NCI-H1048 (cell line): ENCODE measurements around the gene PRM2.

Source experiments
- DNase-seq: peaks from one replicate; lab custom pipeline; 2025; lab: John Stamatoyannopoulos, UW

Gene PRM2

DNA sequence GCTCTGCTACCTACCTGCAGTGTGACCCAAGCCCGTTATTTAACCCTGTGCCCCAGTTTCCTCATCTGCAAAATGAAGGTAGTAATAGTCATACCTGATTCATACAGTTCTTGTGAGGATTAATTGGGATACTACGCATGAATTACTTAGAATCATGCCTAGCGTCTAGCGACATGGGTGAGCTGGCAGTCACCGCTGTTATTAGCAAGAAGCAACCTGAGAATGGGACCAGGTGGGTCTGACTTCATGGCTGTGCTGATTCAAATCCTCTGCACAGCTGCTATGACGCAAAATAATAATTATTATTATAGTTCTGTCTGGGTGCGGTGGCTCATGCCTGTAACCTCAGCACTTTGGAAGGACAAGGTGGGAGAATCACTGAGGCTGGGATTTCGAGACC lies 28.1 kb downstream of the PRM2 start:
- DNase-seq = no peak

DNA sequence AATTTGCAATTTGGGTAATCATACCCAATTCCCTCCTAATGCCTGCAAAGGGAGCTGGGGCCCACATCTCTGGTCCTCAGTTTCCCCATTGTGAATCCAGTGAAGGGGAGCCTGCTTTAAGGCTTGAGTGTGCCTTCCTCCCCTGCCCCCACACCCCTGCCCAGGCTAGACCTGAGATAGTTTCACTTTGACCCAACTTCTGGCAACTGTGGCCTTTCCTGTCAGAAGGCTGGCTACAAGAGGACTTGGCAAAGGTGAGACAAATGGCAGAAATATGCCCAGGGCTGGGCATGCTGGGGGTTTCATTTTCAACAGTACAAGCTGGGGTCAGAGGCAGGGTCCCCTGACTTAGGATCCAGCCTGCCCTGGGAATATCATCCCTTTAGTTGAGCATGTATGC lies 30.3 kb downstream of the PRM2 start:
- no peak for DNase-seq

DNA sequence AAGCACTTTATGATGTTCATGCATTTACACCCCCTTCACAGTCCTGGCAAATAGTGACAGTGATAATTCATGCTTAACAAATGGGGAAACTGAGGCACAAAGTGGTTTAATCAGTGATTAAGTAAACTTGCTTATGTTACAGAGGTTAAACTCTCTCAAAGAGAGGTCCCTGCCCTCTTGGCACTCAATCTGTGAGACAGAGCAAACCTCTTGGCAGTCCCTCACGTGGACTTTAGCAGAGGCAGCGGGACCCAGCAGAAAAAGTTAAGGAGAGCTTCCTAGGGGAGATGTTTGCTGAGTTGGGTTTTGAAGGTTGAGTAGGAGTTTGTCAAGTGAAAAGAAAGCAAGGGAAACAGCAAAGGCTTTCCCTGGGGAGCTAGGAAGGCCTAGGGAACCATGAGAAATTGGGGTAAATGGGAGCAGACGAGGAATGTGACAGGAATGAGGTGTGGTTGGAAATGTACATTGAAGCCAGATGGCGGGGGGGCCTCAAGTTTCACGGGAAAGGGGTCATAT lies 31.0 kb downstream of the PRM2 start:
- no peak for DNase-seq

DNA sequence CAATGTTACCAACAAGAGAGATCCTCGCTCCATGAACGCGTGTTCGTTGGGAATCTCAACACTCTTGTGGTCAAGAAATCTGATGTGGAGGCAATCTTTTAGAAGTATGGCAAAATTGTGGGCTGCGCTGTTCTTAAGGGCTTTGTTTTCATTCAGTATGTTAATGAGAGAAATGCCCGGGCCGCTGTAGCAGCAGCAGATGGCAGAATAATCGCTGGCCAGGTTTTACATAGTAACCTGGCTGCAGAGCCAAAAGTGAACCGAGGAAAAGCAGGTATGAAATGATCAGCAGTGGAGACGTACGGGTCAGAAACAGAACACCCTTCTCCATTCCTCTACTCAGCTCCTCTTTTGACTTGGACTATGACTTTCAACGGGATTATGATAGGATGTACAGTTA lies 33.6 kb downstream of the PRM2 start:
- DNase-seq = no peak

DNA sequence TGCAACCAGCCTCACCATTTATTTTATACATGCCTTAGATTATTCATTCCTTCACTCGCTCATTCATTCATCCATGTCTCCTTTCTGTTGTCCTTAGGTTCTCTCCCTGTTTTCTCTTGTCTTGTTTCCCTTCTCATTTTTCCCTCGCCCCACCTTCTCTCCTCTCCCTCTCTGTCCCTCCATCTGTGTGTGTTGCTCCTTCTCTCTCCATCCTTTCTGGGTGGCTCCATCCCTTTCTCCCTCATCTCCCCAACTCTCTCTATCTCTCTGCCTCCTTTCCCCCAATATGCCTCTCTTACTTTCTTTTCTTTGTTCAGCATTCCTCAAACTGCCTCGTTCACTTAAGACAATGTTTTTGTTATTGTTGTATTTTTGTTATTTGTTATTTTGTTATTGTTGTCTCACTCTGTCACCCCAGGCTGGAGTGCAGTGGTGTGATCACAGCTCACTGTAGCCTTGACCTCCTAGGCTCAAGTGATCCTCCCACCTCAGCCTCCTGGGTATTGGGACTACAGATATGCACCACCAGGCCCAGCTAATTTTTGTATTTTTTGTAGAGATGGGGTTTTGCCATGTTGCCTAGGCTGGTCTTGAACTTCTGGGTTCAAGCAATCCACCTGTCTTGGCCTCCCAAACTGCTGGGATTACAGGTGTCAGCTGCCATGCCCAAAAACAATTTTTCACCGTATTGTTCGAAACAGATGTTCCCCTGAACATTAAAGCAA lies 34.6 kb downstream of the PRM2 start:
- no peak for DNase-seq

DNA sequence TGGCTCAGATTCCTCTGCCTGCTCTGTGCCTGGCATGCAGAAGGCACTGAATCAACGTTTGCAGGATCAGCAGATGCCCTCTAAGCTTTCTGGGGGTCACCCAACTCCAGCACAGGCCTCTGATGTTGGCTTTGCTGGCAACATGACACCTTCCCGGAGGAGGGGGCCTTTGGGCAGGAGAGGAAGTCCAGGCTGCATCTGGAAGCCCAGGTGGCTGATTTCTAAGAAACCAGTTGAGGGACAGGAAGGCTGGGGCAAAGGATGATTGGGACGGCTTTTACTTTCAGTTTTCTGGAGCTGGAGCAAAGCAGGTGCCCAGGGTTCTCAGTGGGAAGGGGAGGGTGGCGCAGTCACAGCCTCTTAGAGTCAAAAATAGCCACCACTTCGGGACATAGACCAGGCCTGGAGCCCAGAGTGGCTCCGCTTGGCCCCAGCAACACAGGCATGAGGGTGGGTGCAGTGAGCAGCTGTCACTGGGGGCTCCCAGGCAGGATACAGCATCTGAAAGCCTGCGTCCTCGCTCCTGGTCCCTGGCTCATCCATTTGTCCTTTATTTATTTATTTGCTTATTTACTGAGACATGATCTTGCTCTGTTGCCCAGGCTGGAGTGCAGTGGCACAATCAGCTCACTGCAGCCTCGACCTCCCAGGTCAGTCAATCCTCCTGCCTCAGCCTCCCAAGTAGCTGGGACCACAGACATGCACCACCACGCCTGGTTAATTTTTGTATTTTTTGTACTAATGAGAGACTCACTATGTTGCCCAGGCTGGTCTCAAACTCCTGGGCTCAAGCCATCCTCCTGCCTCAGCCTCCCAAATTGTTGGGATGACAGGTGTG lies 35.4 kb downstream of the PRM2 start:
- no peak for DNase-seq

DNA sequence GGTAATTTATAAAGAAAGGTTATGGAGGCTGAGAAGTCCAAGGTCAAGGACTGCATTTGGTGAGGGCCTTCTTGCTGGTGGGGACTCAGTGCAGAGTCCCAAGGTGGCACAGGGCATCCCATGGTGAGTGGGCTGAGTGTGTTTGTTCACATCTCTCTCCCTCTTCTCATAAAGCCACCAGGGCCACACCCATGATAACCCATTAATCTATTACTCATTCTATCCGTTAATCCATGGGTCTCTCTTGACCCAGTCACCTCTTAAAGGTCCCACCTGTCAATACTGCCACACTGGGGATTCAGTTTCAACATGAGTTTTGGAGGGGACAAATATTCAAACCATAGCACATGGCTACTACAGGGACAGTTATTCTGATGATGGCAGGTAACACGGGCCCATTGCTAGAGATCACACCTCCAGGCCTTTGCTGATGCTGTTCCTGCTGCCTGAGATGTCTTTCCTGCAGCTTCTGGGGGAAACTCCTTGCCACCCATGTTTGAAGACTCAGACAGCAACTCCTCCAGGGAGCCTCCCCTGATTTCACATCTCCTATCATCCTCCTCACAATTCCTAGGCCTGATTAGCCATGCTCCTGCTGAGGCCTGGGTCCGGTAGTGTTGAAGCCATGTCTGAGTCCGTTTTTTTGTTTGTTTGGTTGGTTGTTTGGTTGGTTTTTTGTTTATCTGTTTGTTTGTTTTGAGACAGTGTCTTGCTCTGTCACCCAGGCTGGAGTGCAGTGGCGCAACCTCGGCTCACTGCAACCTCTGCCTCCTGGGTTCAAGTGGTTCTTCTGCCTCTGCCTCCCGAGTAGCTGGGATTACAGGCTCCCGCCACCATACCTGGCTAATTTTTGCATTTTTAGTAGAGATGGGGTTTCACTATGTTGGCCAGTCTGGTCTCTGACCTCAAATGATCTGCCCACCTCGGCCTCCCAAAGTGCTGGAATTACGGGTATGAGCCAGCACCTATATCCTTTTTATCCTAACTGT lies 36.3 kb downstream of the PRM2 start:
- DNase-seq = no peak

DNA sequence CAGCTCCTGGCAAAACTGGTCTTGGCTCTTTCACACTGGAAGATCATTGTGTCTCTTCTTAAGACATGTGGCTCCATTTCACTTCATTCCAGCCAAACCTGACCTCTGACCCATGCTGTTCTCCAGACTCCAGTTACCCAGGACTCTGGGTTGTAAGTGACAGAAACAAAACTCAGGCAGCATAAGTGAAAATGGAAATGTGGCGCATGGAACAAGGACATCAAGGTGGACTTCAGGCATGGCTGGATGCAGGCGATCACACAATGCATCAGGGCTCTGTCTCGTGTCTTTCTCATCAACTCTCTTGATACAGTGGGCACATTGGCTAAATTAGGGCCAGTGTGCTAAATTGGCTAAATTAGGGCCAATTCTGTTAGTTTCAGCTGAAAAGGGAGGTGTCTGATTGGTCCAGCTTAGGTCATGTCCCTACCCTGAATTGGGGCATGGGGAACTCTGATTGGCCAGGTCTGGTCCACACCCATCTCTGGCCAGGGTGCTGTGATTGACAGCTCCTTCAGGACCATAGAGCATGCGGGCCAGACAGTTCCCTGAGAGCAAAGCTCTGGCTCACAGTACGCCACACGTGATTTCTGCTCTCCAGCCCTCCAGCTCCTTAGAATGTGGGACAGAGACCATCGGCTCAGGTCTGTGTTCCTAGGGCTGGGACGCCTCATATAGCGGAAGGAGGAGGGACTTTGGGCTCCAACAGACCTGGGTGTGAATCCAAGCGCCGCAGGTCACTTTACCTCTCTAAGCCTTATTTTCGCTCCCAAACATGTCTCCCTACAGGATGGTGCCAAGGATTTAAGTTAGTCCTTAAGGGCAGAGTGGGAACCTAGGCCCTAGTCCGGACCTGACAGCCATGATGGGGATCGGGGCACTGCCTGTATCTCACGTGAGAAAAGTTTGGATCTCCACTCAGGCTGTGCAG lies 37.7 kb downstream of the PRM2 start:
- no peak for DNase-seq

DNA sequence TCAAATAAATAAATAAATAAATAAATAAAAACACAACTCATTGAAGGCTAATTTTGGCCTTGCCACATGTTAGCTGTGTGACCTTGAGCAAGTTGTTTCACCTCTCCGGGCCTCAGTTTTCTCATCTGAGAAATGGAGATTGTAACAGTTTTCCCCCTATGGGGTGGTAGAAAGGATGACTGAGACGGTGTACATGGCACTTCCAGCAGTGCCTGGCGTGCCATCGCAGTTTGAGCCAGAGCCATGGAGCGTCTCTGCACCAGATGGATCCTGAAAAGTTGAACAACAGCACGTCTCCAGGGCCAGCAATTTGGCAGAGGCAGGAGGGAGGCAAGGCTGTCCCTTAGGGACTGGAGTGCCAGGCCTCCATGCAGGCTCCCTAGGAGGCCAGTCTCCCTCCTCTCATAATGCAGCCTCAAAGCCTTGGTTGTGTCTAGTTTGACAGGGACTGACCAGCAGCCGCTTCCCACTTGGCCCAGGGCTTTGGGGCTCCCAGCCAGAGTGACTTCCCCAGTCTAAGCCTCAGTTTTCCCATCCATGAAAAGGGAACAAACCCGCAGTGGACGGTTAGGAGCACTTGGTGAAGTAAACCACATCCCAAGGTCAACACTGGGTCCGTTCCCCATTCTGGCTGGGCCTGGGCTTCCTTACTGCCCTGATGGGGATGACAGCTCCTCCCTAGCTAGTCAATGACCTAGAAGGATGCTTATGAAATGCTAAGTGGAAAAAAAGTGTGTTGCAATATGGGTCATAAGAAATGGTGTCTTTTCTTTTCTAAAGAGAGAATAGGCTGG lies 39.6 kb downstream of the PRM2 start:
- DNase-seq = no peak

DNA sequence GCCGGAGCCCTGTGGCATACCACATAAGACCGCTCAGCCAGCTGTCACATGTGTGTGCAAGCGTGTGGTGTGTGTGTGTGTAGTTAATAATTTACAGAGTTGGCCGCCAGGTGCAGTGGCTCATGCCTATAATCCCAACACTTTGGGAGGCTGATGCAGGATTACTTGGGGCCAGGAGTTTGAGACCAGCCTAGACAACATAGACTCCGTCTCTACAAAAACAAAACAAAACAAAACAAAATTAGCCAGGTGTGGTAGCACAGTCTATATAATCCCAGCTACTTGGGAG lies 40.6 kb downstream of the PRM2 start:
- DNase-seq = no peak

DNA sequence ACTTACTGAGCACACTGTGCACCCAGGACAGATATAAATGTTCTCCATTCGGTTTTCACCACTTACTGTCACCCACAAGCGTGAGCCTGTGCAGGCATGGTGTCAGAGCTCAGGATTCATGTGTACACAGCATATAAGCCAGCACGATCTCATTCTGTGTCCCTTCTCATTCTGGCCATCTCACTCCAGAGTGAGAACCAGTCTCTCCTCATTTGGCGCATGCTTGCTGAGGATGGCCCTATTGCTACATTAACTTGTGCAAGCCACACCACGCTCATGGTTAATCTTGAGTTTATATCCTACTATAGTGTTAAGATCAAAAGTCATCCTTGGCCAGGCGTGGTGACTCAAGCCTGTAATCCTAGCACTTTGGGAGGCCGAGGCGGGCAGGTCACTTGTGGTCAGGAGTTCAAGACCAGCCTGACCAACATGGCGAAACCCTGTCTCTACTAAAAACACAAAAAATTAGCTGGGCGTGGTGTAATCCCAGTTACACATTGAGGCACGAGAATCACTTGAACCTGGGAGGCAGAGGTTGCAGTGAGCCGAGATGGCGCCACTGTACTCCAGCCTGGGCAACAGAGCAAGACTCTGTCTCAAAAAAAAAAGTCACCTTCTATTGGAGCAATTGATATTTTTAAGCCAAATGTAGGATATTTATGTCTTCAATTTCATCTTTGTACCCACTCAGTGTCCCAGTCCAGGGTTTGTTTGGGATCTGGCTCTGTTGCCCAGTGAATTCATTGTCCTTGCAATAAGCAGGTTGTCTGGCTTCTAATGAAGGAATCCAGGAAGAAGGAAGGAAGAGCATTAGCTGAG lies 41.2 kb downstream of the PRM2 start:
- DNase-seq = no peak

DNA sequence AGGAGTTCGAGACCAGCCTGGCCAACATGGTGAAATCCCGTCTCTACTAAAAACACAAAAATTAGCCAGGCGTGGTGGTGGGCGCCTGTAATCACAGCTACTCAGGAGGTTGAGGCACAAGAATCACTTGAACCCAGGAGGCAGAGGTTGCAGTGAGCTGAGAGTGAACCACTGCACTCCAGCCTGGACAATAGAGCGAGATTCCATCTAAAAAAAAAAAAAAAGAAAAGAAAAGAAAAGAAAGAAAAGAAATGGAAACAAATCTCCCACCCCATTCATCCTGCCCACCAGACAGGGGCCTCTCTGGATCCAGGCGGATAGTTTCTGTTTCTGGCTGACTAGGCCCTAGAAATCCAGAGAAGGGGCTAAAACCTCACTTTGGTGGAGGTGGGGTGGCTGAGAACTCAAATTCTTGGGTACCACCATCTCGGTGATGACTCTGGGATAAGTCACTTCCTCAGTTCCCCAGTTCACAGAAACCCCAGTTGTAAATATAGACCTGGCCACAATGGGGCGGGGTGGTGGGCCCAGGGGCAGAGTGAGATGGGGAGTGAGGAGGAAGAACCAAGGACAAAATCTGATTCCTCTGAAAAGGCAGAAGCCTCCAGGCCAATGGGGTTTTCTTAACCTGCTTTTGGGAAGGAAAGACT lies 42.4 kb downstream of the PRM2 start:
- no peak for DNase-seq

DNA sequence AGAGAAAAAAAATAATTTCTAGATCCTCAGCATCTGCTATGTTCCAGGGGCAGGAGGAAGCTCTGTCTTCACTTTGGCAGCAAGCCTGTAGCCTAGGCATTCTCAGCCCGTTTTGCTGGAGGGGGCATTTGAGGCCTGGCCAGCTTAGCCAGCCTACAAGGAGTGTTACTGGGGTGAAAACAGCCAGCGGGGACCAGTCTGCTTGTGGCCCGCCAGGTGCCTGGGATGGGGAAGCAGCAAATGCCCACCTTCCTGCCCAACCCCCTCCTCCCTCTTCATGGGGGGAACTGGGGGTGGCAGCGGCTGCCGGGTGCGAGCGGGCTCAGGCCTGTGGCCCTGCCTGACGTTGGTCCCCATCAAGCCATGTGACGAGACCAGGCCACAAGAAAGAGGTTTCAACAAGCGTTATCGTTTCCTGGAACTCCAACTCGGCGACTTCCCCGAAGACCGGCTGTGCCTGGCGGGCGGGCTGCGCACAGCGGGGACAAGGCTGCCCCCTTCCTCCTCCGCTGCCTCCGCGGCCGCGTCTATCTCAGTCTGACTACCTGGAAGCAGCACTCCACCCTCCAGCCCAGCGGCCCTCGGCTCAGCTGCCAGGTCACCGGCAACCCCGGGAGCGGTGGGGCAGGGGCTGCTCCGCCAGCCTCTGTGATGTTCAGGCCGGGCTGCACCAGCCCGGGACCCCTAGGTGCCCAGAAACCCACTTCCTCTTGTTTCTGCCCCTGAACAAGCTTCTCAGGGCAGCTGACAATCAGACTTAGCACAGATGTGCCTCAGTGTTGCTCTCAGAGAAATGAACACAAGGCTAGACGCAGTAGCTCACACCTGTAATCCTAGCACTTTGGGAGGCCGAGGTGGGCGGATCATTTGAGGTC lies 43.2 kb downstream of the PRM2 start:
- no peak for DNase-seq

DNA sequence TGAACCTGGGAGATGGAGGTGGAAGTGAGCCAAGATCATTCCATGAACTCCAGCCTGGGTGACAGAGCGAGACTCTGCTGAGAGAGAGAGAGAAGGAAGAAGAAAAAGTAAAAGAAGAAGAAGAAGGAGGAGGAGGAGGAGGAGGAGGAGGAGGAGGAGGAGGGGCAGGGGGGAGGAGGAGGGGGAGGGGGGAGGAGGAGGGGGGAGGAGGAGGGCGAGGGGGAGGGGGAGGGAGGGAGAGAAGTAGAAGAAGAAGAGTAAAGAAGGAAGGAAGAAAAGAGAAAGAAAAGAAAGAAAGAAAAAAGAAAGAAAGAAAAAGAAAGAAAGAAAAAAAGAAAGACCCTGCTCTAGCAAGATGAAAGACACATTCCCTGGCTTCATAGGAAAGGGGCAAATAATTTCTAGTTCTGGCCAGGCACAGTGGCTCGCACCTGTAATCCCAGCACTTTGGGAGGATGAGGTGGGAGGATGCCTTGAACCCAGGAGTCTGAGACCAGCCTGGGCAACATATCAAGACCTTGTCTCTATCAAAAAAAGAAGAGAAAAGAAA lies 43.9 kb downstream of the PRM2 start:
- no peak for DNase-seq

DNA sequence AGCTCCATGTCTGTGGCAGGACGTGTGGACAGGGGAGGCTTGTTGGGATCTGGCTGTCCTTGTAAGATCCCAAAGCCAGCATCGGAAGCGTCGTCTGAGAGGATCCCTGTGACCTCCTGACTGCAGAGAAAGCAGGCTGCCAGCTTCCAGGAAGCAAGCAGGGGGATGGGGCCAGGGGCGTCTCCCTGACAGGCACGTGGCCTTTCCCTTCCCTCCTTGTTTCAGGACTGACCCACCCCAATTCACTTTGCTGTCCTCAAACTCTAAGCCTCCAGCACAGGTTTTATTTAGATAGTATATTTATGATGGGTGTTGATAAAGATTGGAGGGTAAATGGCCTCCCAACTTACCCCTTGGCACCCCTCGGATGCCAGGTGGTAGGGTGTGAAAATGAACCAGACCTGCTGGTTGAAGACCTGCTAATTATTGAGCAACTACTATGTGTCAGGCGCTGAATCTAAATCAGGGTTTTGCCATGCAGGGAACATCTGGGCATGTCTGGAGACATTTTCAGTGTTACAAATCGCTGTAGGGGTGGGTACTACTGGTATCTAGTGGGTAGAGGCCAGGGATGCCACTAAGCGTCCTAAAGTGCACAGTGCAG lies 44.8 kb downstream of the PRM2 start:
- no peak for DNase-seq

DNA sequence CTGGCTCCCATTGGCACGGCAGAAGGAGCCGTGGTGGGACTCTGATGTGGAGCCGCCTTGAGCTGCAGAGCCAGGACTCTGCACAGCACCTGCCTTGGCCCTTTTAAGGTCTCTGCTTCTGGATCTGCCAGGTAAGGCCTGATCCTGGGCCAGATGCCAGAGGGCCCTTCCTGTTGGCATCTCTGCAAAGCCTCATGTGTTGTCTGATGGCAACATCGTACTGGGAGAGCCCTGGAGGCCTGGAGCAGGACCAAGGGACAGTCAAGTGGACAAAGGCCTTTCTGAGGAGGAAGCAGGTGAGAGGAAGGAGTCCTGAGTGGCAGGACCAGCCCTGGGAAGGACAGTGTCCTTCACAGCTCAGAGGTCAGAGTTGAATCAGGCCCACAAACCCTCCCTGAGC lies 46.4 kb downstream of the PRM2 start:
- no peak for DNase-seq

DNA sequence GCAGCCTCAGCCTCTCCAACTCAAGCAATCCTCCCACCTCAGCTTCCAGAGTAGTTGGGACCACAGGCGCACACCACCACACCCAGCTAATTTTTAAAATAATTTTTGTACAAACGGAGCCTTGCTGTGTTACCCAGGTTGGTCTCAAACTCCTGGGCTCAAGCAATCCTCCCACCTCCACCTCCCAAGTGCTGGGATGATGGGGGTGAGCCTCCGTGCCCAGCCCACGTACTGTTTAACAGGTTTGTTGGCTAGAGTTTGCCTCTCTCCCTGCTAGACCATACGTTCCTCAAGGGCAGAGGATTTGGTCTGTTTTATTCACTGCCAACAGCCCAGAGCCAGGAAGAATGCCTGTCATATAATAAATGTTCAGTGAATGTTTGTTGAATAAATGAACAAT lies 46.8 kb downstream of the PRM2 start:
- DNase-seq = no peak
